Measurements from ENCODE around the gene FRMPD1.

Gene FRMPD1

GRCh38 chr9:37677435-37677834 is 26.7 kb downstream of the FRMPD1 start:
- no peak for DNase-seq

GRCh38 chr9:37678789-37679273 is 28.1 kb downstream of the FRMPD1 start:
- no peak for DNase-seq

- no peak for DNase-seq
Observed at GRCh38 chr9:37679649-37680402, 29.1 kb downstream of the FRMPD1 start.

GRCh38 chr9:37682951-37683350 is 32.2 kb downstream of the FRMPD1 start:
- no peak for DNase-seq

GRCh38 chr9:37683531-37684371 is 33.0 kb downstream of the FRMPD1 start:
- DNase-seq: no peak

GRCh38 chr9:37692622-37693221 is 42.0 kb downstream of the FRMPD1 start:
- no peak for DNase-seq

GRCh38 chr9:37693260-37693659 is 42.5 kb downstream of the FRMPD1 start:
- DNase-seq: no peak

GRCh38 chr9:37694355-37694754 is 43.6 kb downstream of the FRMPD1 start:
- DNase-seq: no peak

GRCh38 chr9:37696528-37696927 is 45.8 kb downstream of the FRMPD1 start:
- no peak for DNase-seq

- DNase-seq: no peak
Observed at GRCh38 chr9:37700131-37700530, 49.4 kb downstream of the FRMPD1 start.

- DNase-seq: no peak
Observed at GRCh38 chr9:37700900-37701299, 50.1 kb downstream of the FRMPD1 start.

GRCh38 chr9:37705787-37706186 is 55.0 kb downstream of the FRMPD1 start:
- no peak for DNase-seq

GRCh38 chr9:37706290-37706689 is 55.5 kb downstream of the FRMPD1 start:
- no peak for DNase-seq

- DNase-seq: no peak
Observed at GRCh38 chr9:37707748-37708147, 57.0 kb downstream of the FRMPD1 start.

GRCh38 chr9:37710046-37710445 is 59.3 kb downstream of the FRMPD1 start:
- DNase-seq: no peak

- DNase-seq: no peak
Observed at GRCh38 chr9:37715260-37715659, 64.5 kb downstream of the FRMPD1 start.

- DNase-seq: no peak
Observed at GRCh38 chr9:37715991-37716505, 65.3 kb downstream of the FRMPD1 start.

- no peak for DNase-seq
Observed at GRCh38 chr9:37719526-37719925, 68.8 kb downstream of the FRMPD1 start.

- DNase-seq: no peak
Observed at GRCh38 chr9:37727013-37727412, 76.3 kb downstream of the FRMPD1 start.

GRCh38 chr9:37729499-37729898 is 78.7 kb downstream of the FRMPD1 start:
- no peak for DNase-seq

- no peak for DNase-seq
Observed at GRCh38 chr9:37730256-37730655, 79.5 kb downstream of the FRMPD1 start.

GRCh38 chr9:37730839-37731238 is 80.1 kb downstream of the FRMPD1 start:
- DNase-seq: no peak

Measured in hypothalamus (tissue), 51 donors.